Stimulated activated CD4-positive, alpha-beta T cell treated with anti-CD3 and anti-CD28 coated beads, Interleukin-2, amount 100 ng/mL, for 24 hours (primary cell): ENCODE data around the gene CXCL5.

ENCODE experiments used
- DNase-seq, 2 donors: peaks; one replicate each; pipeline ENCODE4 v3.0.0-alpha.2; 2020

The CXCL5 gene

GRCh38 chr4:73998040-73999011 is at the start of gene CXCL5:
Gene CXCL5, minus strand, starts transcription at chr4:73998677. Its CDS starts 96 bp downstream, at chr4:73998581.
- no peak for DNase-seq

- DNase-seq: no peak
Measured at GRCh38 chr4:74047152-74047551, 48.7 kb upstream of the CXCL5 start.

GRCh38 chr4:74045772-74046171 is 47.3 kb upstream of the CXCL5 start:
- no peak for DNase-seq

GRCh38 chr4:74045247-74045646 is 46.8 kb upstream of the CXCL5 start:
- DNase-seq: no peak

GRCh38 chr4:74044677-74045076 is 46.2 kb upstream of the CXCL5 start:
- DNase-seq: no peak

- DNase-seq: no peak
Measured at GRCh38 chr4:74042681-74043080, 44.2 kb upstream of the CXCL5 start.

GRCh38 chr4:74041418-74041817 is 42.9 kb upstream of the CXCL5 start:
- no peak for DNase-seq

GRCh38 chr4:74039315-74039763 is 40.9 kb upstream of the CXCL5 start:
- DNase-seq: no peak

- peak in 1 of 2 donors; percentile 17 for DNase-seq
Measured at GRCh38 chr4:74038425-74039314, 40.2 kb upstream of the CXCL5 start, which contains the start of gene CXCL3. Gene CXCL3, minus strand, starts transcription at chr4:74038689. Its CDS starts 78 bp downstream, at chr4:74038611.

GRCh38 chr4:74038086-74038424 is 39.6 kb upstream of the CXCL5 start:
- no peak for DNase-seq

GRCh38 chr4:74037076-74037955 is 38.8 kb upstream of the CXCL5 start:
- no peak for DNase-seq

GRCh38 chr4:74033739-74034138 is 35.3 kb upstream of the CXCL5 start:
- DNase-seq: no peak

GRCh38 chr4:74032064-74032463 is 33.6 kb upstream of the CXCL5 start:
- DNase-seq: no peak

GRCh38 chr4:74031576-74031975 is 33.1 kb upstream of the CXCL5 start:
- DNase-seq: no peak

- no peak for DNase-seq
Measured at GRCh38 chr4:74030285-74030684, 31.8 kb upstream of the CXCL5 start.

GRCh38 chr4:74028504-74028903 is 30.0 kb upstream of the CXCL5 start:
- no peak for DNase-seq

GRCh38 chr4:74023709-74024108 is 25.2 kb upstream of the CXCL5 start:
- no peak for DNase-seq

- DNase-seq: no peak
Measured at GRCh38 chr4:74021601-74022000, 23.1 kb upstream of the CXCL5 start.

GRCh38 chr4:74018771-74019170 is 20.3 kb upstream of the CXCL5 start:
- no peak for DNase-seq

GRCh38 chr4:74018116-74018515 is 19.6 kb upstream of the CXCL5 start:
- DNase-seq: no peak

- DNase-seq: no peak
Measured at GRCh38 chr4:74016068-74016467, 17.6 kb upstream of the CXCL5 start.

- no peak for DNase-seq
Measured at GRCh38 chr4:74015126-74015780, 16.8 kb upstream of the CXCL5 start.
